SU-DHL-6 (cell line): ENCODE measurements around the gene RNF141.

ENCODE experiments used
- H2AFZ ChIP-seq: fragments of 200-600 bp; sonication (generic); 2 replicates; pipeline ENCODE4 v1.6.1; 2014; ENCODE audit warnings: low read depth, mild to moderate bottlenecking, moderate library complexity, mixed read lengths, antibody characterized with exemption, low read length; ENCODE audit not compliant: severe bottlenecking
- H3F3A ChIP-seq: fragments of 200-600 bp; shearing (Covaris generic); 2 replicates; pipeline ENCODE4 v1.6.0; 2016; ENCODE audit warnings: antibody characterized with exemption, mild to moderate bottlenecking; ENCODE audit not compliant: insufficient read depth
- H3K27ac ChIP-seq: fragments of 200-600 bp; sonication (generic); 2 replicates; pipeline ENCODE4 v1.5.1; 2016; ENCODE audit warnings: low read depth, mild to moderate bottlenecking, low read length, moderate library complexity, mixed read lengths
- H3K27me3 ChIP-seq: fragments of 200-600 bp; sonication (generic), shearing (Covaris generic); 2 replicates; pipeline ENCODE4 v1.6.0; 2014; ENCODE audit warnings: mild to moderate bottlenecking, low read length
- H3K36me3 ChIP-seq: fragments of 200-600 bp; sonication (generic); 2 replicates; pipeline ENCODE4 v1.6.1; 2014; ENCODE audit warnings: mild to moderate bottlenecking, low read length, mixed read lengths
- H3K4me2 ChIP-seq: fragments of 300-600, 200-600 bp; shearing (Covaris generic), sonication (generic); 2 replicates; pipeline ENCODE4 v1.6.0; 2014; ENCODE audit warnings: low read length, low read depth, mild to moderate bottlenecking; ENCODE audit not compliant: poor library complexity, severe bottlenecking
- H3K4me3 ChIP-seq: fragments of 200-600 bp; sonication (generic); 2 replicates; pipeline ENCODE4 v1.5.1; 2014; ENCODE audit warnings: antibody characterized with exemption, low read length, mild to moderate bottlenecking, mixed read lengths; ENCODE audit not compliant: insufficient read depth, poor library complexity, severe bottlenecking
- H3K79me2 ChIP-seq: fragments of 200-600 bp; sonication (generic); 2 replicates; pipeline ENCODE4 v1.6.1; 2014; ENCODE audit warnings: mild to moderate bottlenecking, low read length, moderate library complexity; ENCODE audit not compliant: insufficient read depth
- H3K9ac ChIP-seq: fragments of 200-600 bp; sonication (generic); 2 replicates; pipeline ENCODE4 v1.7.0; 2014; ENCODE audit warnings: mild to moderate bottlenecking, low read length
- H3K9me2 ChIP-seq: fragments of 200-600 bp; sonication (generic); replicated peaks from 2 replicates; pipeline ENCODE4 v1.6.1; 2014; ENCODE audit warnings: low read length; ENCODE audit not compliant: insufficient read depth
- H3K9me3 ChIP-seq: fragments of 200-600 bp; sonication (generic); 2 replicates; pipeline ENCODE4 v1.6.1; 2014; ENCODE audit warnings: low read length, mixed read lengths; ENCODE audit not compliant: insufficient read depth
- H4K20me1 ChIP-seq: fragments of 200-600 bp; sonication (generic); 2 replicates; pipeline ENCODE4 v1.6.1; 2014; ENCODE audit warnings: low read depth, mild to moderate bottlenecking, antibody characterized with exemption, low read length, moderate library complexity, mixed read lengths
- EZH2phosphoT487 ChIP-seq: fragments of 200-600 bp; sonication (generic), shearing (Covaris generic); conservative IDR thresholded peaks from 2 replicates; pipeline ENCODE4 v1.6.1; 2018; ENCODE audit warnings: mild to moderate bottlenecking, antibody characterized with exemption, low read length, moderate library complexity, mixed read lengths
- TF ChIP-seq, protein P1 (sequence below): fragments of 200-600 bp; sonication (generic); IDR thresholded peaks from one replicate; pipeline ENCODE4 v1.5.1; 2017; ENCODE audit warnings: antibody characterized with exemption, mild to moderate bottlenecking, low read length, moderate library complexity; ENCODE audit not compliant: insufficient read depth, poor library complexity, severe bottlenecking

The RNF141 gene

DNA sequence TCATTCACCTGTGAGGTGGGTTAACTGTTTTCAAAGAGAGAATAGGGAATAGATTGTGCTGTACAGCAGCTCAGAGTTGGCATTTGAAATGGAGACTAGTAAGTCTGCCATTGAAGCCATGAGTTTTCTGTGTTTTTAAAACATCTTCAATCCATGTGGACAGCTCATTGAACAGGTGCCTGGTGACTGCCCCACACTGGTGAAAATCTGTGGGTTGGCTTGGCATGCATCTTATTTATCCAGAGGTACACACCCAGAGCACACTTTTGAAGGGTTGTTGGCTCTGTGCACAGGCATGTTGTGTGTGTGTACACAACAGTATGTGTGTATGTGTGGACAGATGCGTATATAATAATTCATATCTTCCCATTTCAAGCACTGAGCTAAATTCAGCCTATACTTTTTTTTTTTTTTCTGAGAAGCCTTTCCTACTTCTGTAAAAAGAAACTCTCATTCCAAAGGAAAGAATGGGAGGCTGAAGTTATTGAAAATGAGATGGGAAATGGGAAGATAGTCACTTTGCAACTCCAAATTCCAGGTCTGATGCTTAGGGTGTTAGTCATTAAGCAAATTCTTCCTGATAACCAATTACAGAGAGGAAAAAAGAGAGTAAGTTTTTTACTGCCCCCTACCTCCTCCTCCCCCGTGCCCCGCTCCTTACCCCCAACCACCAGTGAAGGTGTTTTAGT is 34.5 kb upstream of the RNF141 start:
- Histone ChIP-seq H3K27ac (no peak overlapping the region), H3K9me3 (no peaks in the 10 kb centered on the region), H3K9ac (no peak overlapping the region), H3K36me3 (no peaks in the 10 kb centered on the region), H2AFZ (no peak overlapping the region), H3K4me2 (no peak overlapping the region), H3F3A (no peaks in the 10 kb centered on the region), H3K79me2 (no peaks in the 10 kb centered on the region), H3K27me3 (no peaks in the 10 kb centered on the region), H3K4me3 (no peak overlapping the region), H4K20me1 (no peaks in the 10 kb centered on the region), H3K9me2 (no peaks in the 10 kb centered on the region)
- TF ChIP-seq, protein P1, sequence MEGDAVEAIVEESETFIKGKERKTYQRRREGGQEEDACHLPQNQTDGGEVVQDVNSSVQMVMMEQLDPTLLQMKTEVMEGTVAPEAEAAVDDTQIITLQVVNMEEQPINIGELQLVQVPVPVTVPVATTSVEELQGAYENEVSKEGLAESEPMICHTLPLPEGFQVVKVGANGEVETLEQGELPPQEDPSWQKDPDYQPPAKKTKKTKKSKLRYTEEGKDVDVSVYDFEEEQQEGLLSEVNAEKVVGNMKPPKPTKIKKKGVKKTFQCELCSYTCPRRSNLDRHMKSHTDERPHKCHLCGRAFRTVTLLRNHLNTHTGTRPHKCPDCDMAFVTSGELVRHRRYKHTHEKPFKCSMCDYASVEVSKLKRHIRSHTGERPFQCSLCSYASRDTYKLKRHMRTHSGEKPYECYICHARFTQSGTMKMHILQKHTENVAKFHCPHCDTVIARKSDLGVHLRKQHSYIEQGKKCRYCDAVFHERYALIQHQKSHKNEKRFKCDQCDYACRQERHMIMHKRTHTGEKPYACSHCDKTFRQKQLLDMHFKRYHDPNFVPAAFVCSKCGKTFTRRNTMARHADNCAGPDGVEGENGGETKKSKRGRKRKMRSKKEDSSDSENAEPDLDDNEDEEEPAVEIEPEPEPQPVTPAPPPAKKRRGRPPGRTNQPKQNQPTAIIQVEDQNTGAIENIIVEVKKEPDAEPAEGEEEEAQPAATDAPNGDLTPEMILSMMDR: no peak
- no peak for TF ChIP-seq EZH2phosphoT487

- no peaks in the 10 kb centered on the region for H3K36me3 ChIP-seq
- TF ChIP-seq EZH2phosphoT487: no peak
- H3K9me2 ChIP-seq: no peaks in the 10 kb centered on the region
- H3K4me3 ChIP-seq: no peak overlapping the region
- no peak overlapping the region for H3K4me2 ChIP-seq
- H3K27me3 ChIP-seq: no peaks in the 10 kb centered on the region
- no peak overlapping the region for H3K27ac ChIP-seq
- no peaks in the 10 kb centered on the region for H4K20me1 ChIP-seq
- no peak overlapping the region for H3K9ac ChIP-seq
- no peaks in the 10 kb centered on the region for H3K79me2 ChIP-seq
- no peaks in the 10 kb centered on the region for H3F3A ChIP-seq
- no peaks in the 10 kb centered on the region for H3K9me3 ChIP-seq
- H2AFZ ChIP-seq: no peak overlapping the region
These were observed 32.6 kb upstream of the RNF141 start for GRCh38 chr11:10573556-10573955.

GRCh38 chr11:10573028-10573427 is 32.0 kb upstream of the RNF141 start:
- Histone ChIP-seq H3K9ac (no peak overlapping the region), H3K4me3 (no peak overlapping the region), H3K79me2 (no peaks in the 10 kb centered on the region), H4K20me1 (no peaks in the 10 kb centered on the region), H2AFZ (no peak overlapping the region), H3K27ac (no peak overlapping the region), H3F3A (no peaks in the 10 kb centered on the region), H3K9me3 (no peaks in the 10 kb centered on the region), H3K4me2 (no peak overlapping the region), H3K9me2 (no peaks in the 10 kb centered on the region), H3K27me3 (no peaks in the 10 kb centered on the region), H3K36me3 (no peaks in the 10 kb centered on the region)
- TF ChIP-seq, protein P1: no peak
- no peak for TF ChIP-seq EZH2phosphoT487

- Histone ChIP-seq H3K27ac (no peak overlapping the region), H3K79me2 (no peaks in the 10 kb centered on the region), H3K9ac (no peak overlapping the region), H3K36me3 (no peaks in the 10 kb centered on the region), H3K27me3 (no peaks in the 10 kb centered on the region), H3F3A (no peaks in the 10 kb centered on the region), H3K4me2 (no peak overlapping the region), H3K9me3 (no peaks in the 10 kb centered on the region), H4K20me1 (no peaks in the 10 kb centered on the region), H3K4me3 (no peak overlapping the region), H2AFZ (no peak overlapping the region), H3K9me2 (no peaks in the 10 kb centered on the region)
- TF ChIP-seq EZH2phosphoT487: no peak
- TF ChIP-seq, protein P1: no peak
These were observed 31.5 kb upstream of the RNF141 start for GRCh38 chr11:10572533-10572932.
